Kidney glomerular epithelial cell (primary cell): Measurements from ENCODE around the gene KCNQ1.

ENCODE experiments used
- DNase-seq: peaks from one replicate; lab custom pipeline; 2025; lab: John Stamatoyannopoulos, UW

KCNQ1 gene

DNA sequence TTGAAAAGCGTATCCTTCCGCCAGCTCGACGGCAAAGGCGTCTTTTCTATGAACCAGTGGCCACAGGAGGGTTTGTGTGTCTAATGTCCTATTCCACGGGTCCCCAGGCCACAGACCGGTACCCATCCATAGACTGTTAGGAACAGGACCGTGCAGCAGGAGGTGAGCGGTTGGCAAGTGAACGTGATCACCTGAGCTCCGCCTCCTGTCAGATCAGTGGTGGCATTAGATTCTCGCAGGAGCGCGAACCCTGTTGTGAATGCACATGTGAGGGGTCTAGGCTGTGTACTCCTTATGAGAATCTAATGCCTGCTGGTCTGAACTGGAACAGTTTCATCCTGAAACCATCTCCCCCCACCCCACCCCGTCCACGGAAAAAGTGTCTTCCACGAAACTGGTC lies 317.6 kb downstream of the KCNQ1 start:
- DNase-seq, result no peak

DNA sequence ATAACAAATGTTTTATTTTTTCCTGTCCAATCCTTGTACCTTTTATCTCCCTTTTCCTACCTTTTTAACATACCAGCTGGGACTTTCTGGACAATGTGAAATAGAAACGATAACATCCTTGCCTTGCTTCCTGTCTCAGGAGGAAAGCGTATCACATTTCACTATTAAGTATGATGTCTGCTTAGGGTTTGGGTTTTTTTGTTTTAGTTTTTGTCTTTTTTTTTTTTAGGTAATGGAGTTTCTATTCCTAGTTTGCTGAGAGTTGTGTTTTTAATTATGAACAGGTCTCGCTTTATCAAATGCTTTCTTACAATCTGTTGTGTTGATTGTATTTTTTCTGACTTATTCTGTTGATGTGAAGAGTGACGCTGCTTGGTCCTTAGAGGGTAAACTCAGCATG lies 319.2 kb downstream of the KCNQ1 start:
- DNase-seq, result no peak

DNA sequence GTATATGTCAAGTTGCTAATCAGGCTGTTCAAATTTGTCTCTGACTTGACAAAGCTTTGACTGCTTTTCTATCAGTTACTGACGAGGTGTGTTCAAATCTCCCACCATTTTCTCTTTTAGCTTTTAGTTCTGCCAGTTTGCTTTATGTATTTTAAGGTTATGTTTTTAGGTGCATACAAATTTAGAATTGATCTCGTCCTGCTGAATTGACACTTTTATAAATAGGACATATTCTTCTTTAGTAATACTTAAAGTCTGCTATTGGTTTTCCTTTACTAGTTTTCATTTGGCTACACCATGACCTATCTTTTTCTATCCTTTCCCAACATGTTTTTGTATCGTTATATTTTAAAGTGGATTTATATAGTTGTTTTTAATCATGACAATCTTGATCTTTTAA lies 320.7 kb downstream of the KCNQ1 start:
- DNase-seq, result no peak

DNA sequence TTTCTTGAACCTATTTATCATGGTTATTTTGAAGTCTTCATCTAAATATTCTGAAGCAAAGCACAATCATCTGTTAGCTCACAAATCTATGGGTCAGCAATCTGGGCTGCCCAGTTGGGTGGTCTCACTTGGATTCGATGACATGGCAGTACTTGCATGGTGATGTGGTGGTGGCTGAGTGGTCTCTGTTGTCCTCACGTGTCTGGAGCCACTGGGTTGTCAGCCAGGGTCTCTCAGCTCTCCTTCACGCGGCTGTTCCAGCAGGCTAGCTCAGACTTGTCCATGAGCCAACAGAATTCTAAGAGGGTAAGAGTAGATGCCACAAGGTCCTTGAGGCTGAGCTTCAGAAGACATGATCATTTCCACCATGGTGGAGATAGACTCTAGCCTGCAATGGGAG lies 321.4 kb downstream of the KCNQ1 start:
- DNase-seq, result no peak

DNA sequence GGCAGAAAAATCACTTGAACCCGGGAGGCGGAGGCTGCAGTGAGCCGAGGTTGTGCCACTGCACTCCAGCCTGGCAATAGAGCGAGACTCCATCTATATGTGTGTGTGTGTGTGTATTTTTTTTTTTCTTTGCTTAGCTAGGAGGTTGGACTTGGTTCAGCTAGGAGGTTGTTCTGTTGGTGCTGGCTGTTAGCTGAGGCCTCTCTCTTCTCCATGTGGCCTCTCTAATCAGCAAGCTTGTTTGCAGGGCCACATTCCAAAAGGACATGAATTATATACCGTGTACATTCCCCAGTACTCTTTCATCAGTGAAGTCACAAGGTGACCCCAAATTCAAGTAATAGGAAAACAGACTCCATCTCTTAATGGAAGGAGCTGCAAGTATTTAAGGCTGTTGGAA lies 322.3 kb downstream of the KCNQ1 start:
- no peak for DNase-seq

DNA sequence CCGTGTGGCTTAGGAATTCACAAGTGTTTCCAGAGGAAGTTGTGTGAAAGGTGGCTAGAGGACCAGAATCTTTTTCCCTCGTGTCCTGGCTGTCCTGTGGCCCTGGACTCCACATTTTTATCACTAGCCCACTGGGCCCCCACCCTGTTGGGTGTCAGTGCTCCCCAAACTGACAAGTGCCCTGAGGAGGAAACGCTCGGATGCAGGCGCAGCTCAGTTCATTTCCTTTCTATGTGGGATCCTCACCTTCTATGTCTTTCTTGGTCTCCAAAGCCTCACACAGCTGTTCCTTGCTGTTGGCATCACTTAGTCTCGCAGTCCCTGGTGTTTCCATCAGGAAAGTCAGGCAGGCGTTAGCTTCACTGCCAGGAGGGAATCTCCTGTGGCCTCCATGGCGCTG lies 323.0 kb downstream of the KCNQ1 start:
- no peak for DNase-seq

DNA sequence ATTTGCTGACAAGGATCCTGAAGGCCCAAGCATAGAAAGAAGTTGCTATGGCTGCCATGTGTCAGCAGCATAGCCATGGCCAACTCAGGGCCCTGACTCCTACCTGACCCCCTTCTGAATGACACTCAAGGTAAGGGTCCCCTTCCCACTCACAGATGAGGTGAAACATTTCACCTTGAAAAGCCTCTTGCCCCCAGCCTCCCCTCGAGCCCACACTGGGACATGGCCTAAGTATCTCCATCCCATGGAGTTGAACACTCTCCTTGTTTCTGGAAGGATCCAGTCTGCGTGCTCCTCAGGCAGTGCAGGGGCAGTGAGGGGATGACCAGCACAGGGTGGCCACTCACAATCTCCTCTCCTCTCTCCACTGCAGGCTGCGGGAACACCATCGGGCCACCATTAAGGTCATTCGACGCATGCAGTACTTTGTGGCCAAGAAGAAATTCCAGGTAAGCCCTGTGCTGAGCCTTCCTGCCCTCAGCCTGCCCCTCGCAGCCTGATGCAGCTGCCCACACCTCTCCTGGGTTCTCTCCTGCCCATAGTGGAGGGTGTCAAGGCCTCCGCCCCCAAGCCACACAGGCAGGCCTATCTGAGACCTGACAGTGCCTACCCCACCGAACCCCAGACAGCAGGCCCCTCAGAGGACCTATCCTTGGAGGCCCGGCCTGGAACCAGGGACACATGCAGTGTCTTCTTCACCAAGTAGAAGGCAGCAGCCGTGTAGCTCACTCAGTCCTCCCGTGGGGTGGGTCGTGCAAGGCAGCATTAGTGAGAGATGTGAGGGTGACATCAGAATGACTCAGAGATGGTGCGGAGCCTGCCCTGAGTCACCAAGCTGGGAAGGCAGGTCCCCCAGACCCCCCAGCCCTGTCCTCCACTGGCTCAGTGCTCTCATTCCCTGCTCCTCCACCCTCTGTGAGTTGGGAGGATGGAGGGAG lies 323.9 kb downstream of the KCNQ1 start:
- peak; percentile 67 for DNase-seq

DNA sequence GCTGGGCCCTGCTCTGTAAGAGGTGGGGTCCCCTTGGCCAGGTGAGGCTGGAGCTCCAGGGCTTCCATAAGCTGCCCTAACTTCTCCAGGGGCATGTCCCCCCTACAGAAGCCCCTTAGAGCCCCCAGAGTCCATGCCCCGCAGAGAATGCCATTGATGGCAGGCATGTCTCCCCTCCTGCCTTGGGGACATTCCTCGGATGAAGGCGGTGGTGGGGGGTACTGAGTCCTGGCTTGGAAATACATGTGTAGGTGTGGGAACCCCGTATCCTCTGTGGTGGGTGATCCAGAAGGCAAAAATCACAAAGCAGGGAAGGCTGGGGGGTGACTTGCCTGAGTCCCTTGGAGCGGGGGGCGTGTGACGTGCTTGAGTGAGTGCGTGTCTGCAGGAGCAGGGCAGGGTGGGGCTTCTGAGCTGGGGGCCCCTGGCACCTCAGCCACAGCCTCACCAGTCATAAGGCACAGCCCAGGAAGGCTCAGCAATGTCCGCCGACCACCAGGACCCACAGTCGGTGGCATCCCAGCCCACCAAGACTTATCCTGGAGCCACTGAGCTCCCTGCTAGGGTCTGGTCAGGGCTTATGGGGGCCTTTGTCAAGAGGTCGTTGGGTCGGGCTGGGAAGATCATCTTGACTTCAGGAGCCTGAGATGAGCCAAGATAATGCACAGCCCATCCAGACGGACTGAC lies 324.7 kb downstream of the KCNQ1 start:
- no peak for DNase-seq

DNA sequence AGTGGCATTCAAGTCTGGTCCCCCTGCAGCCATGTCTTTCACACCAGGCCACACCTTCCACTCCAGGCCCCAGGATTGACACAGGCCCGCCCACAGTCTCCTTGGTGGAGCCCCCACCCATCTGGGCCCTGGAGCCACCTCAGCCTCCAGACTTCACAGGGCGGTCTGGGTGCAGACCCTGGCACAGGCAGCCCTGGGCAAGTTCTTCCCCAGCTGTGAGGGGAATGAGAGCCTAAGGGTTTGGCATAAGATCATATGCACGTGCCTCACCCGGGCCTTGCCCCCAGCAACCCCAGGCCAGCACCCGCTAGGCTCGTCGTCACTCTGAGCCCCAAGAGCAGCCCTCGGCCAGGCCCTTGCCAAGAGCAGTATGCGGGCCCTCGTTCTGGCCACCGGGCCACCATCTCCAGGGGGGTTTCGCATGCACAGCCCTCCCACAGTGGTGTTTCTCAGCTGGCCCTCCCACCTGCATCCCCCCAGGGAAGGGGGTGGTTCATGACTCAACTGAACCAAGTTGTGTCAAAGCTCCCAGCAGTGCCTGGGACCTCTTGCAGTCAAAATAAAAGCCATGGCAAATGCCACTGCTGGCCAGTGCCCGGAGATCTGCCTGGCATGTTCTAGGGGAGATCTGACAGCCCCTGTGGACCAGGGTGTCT lies 325.4 kb downstream of the KCNQ1 start:
- DNase-seq, result no peak

DNA sequence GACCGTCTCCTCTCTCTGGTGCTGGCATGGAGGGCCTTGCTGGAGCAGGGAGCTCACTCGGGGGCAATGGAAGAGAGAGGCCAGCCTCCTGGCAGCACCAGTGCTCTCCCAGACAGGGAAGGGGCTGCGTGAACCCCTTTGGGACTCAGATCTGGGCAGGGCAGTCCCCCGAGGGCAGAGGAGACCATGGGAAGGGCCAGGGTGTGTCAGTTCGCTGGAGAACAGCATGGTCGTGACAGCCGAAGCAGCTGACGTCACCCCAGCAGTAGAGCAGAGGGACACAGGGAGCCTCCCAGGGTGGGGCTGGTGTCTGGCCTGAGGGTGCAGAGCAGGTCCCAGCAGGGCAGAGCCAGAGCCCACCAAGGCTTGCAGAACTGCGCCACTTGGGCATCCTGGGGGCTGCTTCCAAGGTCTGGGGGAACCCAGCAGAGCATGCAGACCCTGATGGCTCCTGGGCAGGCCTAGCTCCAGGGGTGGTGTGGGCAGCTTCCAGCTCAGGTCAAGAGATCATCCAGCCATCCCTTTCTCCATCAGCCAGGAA lies 326.0 kb downstream of the KCNQ1 start:
- DNase-seq, result no peak

DNA sequence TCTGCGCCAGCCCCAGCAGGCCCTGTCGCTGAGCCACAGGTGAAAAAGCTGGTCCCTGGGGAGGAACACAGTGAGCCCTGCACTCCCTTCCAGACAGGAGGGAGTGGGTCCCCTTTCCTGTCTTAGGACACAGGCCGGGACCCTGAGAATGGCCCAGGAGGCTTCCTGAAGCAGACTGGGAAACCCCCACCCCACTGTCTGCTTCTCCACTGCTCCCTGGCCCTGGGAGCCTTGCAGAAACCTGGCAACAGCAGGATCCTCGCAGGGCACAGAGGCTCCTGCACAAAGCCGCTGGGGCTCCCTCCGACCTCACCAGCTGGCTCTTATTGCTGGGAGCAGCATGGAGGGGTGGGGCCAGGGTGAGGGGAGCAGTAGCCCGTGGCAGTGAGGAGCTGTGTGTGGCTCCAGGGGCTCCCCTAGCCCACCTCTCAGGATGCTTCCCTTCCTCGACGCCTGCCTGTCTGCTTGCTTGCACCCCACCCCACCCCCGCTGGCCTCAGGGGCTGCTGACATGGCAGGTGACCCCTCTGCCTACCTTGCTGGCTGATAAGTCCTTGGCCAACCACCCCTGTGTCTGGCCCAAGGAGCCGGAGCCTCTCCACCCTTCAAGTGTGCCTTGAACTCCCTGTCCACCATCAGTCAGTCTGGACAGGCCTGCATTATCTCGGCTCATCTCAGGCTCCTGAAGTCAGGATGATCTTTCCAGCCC lies 327.1 kb downstream of the KCNQ1 start:
- DNase-seq, result no peak

DNA sequence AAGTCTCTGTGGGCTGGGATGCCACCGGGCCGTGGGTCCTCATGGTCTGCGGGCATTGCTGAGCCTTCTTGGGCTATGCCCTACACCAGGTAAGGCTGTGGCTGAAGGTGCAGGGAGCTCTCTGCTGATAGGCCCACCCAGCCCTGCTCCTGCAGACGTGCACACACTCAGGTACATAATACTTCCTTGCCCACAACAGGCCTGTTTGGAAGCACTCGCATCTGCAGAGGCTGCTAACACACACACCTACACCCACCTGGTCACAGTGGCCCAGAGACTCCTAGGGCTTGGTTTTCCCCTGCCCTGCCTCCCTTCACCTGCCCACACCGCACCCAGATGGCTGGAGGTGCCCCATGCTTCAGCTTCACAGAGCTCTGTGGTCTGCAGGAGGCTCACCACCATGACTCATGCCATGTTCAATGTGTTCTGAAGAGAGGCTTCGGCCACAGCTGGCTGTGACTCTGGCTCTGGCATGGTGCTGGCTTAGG lies 327.8 kb downstream of the KCNQ1 start:
- DNase-seq, result peak; percentile 51

DNA sequence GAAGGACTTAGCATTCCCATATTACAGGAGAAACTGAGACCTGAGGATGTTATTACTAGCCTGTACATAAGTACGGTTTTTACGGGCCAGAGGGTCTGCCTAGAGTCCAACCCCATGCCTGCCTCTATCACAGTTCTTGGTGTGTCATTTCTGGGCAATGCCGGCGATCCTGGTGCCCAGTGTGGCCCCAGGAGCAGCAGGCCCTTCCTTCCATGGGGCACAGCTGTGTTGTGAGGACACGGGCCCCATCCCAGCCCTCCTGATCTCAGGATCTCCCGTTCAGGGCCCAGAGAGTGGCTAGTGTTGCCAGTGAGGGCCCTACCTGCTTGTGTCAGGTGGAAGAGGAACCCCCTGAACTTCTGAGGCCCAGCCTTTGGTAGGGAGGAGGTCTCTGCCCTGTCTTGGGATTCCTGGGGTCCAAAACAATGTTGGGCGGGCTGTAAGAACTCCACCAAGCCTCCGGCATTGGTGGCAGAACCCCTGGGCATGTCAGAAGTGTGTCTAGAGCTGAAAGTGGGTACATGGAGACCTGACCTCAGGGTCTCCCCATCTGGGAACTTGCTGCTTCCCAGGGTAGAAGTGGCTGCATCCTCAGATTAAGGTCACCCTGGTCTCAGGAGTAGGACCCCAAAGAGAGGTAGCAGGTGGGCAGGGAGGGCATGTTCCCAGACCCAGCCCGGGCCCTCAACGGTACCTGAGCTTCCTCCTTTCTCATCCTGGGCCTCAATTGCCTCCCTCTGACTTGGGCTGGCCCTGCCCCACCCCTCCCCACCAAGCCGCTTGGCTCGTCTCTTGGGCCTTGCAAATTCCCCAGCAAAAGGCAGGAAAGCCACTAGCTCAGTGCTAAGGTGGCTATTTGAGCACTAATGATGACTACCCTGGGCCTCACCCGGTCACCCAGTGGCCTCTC lies 329.6 kb downstream of the KCNQ1 start:
- no peak for DNase-seq

DNA sequence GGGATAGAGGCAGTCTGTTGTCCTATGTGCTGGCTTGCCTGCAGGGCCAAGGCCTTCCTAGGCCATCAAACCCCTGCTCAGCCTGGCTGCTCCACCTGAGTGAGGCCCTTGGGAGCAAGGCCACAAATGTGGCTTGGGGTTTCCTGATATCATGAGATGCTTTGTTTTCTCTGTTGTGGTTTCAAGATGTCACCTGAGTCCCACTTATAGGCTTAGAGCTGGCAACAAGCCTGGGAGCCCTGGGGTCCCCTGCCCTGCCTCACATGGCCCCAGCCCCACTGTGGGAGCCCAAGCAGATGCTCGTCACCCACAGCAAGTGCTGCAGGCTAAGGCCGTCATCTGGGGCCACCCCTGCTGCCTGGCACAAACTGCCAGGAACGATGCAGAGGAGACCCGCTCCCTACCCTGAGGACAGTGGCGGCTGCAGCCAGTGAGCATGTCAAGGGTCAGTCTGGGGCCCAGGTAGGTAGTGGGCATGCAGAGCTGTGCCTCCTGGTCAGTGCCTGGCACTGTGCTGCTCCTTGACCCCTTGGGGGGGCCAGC lies 330.3 kb downstream of the KCNQ1 start:
- DNase-seq, result no peak

DNA sequence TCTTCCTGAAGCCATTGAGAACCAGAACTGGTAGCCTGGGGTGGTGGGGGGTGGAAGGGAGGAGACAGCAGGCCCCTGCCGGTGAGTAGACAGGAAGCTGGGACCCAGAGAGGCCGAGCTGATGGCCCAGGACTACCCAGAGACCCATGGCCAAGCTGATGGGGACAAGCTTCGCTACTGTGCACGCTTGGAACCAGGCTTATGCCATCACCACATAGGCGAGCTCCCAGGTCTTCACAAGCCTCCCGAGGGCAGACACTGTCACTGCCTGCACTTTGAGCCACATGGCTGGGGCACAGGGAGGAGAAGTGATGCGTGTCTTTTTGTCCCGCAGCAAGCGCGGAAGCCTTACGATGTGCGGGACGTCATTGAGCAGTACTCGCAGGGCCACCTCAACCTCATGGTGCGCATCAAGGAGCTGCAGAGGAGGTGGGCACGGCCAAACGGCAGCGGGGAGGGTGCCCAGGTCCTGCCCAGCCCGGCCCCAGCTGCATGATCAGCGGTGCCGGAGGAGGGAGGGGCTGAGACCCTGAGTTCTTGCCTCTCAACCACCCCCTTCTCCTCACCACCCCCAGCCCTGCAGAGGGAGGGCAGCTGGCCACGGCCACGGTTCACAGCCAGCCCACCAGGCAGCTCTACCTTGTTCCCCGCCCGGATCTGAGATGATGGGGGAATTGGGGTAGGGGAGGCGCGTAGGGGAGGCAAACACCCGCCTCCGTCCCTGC lies 331.0 kb downstream of the KCNQ1 start:
- DNase-seq, result no peak

DNA sequence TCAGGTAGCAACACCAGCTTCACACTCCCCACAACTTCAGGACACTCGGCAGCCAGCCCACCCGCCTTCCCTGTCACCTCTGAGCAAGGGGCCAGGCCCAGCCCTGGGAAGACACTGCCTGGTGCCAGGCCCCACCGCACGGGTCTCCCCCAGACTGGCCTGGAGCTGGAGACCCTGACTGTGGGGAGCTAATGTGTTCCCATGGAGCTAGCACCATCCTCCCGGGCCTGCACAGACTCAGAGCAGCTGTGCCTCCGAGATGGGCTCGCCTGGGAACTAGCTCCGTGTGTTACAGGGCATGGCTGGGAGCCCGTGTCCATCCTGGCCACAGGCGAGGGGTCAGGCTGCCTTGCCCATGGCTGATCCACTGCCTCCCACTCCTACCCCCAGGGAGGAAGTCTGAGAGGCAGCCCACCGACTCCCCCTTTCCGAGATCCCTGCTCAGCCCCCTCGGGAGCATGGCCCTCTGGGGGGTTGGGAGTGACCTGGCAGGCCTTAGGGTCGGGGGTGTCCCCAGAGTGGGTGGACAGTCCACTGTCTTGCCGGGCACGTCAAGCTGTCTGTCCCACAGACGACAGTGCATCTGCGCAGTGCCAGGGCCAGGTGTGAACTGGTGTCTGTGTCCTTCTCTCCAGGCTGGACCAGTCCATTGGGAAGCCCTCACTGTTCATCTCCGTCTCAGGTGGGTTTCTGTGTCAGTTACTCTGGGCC lies 331.7 kb downstream of the KCNQ1 start:
- DNase-seq, result no peak

DNA sequence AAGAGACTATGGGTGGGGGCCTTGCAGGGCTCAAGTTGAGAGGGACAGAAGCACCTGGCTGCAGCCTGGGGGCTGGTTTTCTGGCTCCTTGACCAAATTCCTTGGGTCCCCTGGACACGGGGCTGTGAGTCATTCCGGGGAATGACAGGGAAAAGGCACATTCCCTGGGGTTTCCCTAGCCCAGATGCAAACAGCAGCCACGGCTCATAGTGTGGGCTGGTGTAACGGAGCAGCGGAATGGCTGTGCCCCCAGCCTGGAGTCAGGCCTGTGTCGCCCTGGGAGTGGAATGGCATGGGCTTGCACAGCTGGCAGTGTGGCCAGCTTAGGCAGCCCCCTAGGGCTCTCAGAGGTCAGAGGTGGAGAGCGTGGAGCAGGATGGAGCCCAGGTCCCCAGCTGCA lies 332.6 kb downstream of the KCNQ1 start:
- DNase-seq, result no peak

DNA sequence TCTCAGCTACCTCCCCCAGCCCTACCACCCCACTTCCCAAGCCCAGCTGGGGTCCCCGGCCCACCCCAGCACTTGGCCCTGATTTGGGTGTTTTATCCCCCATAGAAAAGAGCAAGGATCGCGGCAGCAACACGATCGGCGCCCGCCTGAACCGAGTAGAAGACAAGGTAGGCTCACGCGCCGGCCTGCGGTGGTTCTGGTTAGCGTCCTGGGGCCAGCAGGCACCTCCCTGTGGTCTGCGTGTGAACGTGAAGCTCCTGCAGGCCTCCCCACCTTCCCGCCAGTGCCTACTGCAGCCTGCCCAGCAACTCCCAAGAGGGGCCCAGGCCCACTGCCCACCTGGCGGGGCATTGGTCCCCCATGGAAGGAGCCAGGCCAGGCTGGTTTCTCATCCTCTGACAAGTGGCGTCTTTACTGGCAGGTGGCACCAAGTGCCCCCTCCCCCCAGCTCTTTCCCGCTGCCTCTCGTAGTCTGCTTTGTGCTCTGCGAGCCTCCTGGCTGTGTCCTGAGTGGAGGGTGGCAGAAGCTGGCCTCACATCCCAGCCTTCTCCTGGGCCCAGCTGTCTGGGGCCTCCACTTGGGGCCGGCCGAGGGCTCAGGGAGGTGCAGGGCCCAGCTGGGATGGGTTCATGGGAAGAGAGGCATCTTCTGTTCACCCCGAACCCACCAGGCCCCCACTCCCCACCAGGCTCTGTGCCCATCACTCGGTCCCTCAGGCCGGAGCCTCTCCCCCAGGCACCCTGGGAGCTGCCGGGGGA lies 333.2 kb downstream of the KCNQ1 start:
- DNase-seq, result no peak
